ENCODE data around the gene TNIK.

TNIK gene

GRCh38 chr3:171282041-171282440 is 178.2 kb downstream of the TNIK start:
- DNase-seq (ENCODE audit: low read depth in 2 of 2), result peak; percentile 47 to 56

GRCh38 chr3:171281256-171281992 is 178.8 kb downstream of the TNIK start:
- no peak for DNase-seq (ENCODE audit: low read depth in 2 of 2)

GRCh38 chr3:171279972-171280371 is 180.2 kb downstream of the TNIK start:
- no peak for DNase-seq (ENCODE audit: low read depth in 2 of 2)

- DNase-seq (ENCODE audit: low read depth in 2 of 2), result no peak
Observed at GRCh38 chr3:171278299-171278590, 182.0 kb downstream of the TNIK start.

GRCh38 chr3:171277456-171278298 is 182.5 kb downstream of the TNIK start:
- DNase-seq (ENCODE audit: low read depth in 2 of 2), result no peak

- no peak for DNase-seq (ENCODE audit: low read depth in 2 of 2)
Observed at GRCh38 chr3:171276923-171277322, 183.3 kb downstream of the TNIK start.

GRCh38 chr3:171274222-171274621 is 186.0 kb downstream of the TNIK start:
- DNase-seq (ENCODE audit: low read depth in 2 of 2), result no peak

GRCh38 chr3:171270541-171270940 is 189.7 kb downstream of the TNIK start:
- no peak for DNase-seq (ENCODE audit: low read depth in 2 of 2)

- DNase-seq (ENCODE audit: low read depth in 2 of 2), result no peak
Observed at GRCh38 chr3:171269542-171269941, 190.7 kb downstream of the TNIK start.

GRCh38 chr3:171268677-171269076 is 191.5 kb downstream of the TNIK start:
- no peak for DNase-seq (ENCODE audit: low read depth in 2 of 2)

- DNase-seq (ENCODE audit: low read depth in 2 of 2), result no peak
Observed at GRCh38 chr3:171267104-171267503, 193.1 kb downstream of the TNIK start.

- DNase-seq (ENCODE audit: low read depth in 2 of 2), result no peak
Observed at GRCh38 chr3:171266740-171267073, 193.5 kb downstream of the TNIK start.

GRCh38 chr3:171266034-171266739 is 194.0 kb downstream of the TNIK start:
- DNase-seq (ENCODE audit: low read depth in 2 of 2), result no peak

- DNase-seq (ENCODE audit: low read depth in 2 of 2), result no peak
Observed at GRCh38 chr3:171264758-171265157, 195.4 kb downstream of the TNIK start.

GRCh38 chr3:171262431-171262830 is 197.8 kb downstream of the TNIK start:
- no peak for DNase-seq (ENCODE audit: low read depth in 2 of 2)

- DNase-seq (ENCODE audit: low read depth in 2 of 2), result no peak
Observed at GRCh38 chr3:171261487-171261886, 198.7 kb downstream of the TNIK start.

GRCh38 chr3:171260899-171261298 is 199.3 kb downstream of the TNIK start:
- DNase-seq (ENCODE audit: low read depth in 2 of 2), result no peak

GRCh38 chr3:171260466-171260865 is 199.7 kb downstream of the TNIK start:
- DNase-seq (ENCODE audit: low read depth in 2 of 2), result no peak

- no peak for DNase-seq (ENCODE audit: low read depth in 2 of 2)
Observed at GRCh38 chr3:171258316-171258715, 201.9 kb downstream of the TNIK start.

- peak; percentile 37 to 49 for DNase-seq (ENCODE audit: low read depth in 2 of 2)
Observed at GRCh38 chr3:171257251-171258203, 202.7 kb downstream of the TNIK start.

- no peak for DNase-seq (ENCODE audit: low read depth in 2 of 2)
Observed at GRCh38 chr3:171256445-171257250, 203.6 kb downstream of the TNIK start.
